ENCODE measurements around the gene IQSEC1.
A peak's percentile ranks its signal among the peaks of the same experiment; 100 is the strongest.

Gene IQSEC1

GRCh38 chr3:12996181-12996506 is 77.1 kb downstream of the IQSEC1 start:
- TF ChIP-seq TAF1 (IDR thresholded peaks at IDR 0.05; ENCODE audit: borderline replicate concordance, insufficient read depth, low read length): no peak
- no peak for TF ChIP-seq FOXP2 (optimal IDR thresholded peaks at IDR 0.05; ENCODE audit: borderline replicate concordance, extremely low read depth, extremely low read length, insufficient read depth)
- TF ChIP-seq REST (IDR thresholded peaks at IDR 0.05; ENCODE audit: insufficient read depth in 1 of 2, low read depth in 2 of 2, low read length in 2 of 2): no peak
- no peak for TF ChIP-seq SIN3A (IDR thresholded peaks at IDR 0.05; ENCODE audit: borderline replicate concordance, insufficient read depth, low read length)
- no peak for TF ChIP-seq POLR2AphosphoS5 (IDR thresholded peaks at IDR 0.05; ENCODE audit: low read depth, low read length)

- TF ChIP-seq REST (IDR thresholded peaks at IDR 0.05; ENCODE audit: insufficient read depth in 1 of 2, low read depth in 2 of 2, low read length in 2 of 2) (no peak), FOXP2 (optimal IDR thresholded peaks at IDR 0.05; ENCODE audit: borderline replicate concordance, extremely low read depth, extremely low read length, insufficient read depth) (no peak), TAF1 (IDR thresholded peaks at IDR 0.05; ENCODE audit: borderline replicate concordance, insufficient read depth, low read length) (no peak), SIN3A (IDR thresholded peaks at IDR 0.05; ENCODE audit: borderline replicate concordance, insufficient read depth, low read length) (no peak), POLR2AphosphoS5 (IDR thresholded peaks at IDR 0.05; ENCODE audit: low read depth, low read length) (no peak)
Measured at GRCh38 chr3:12995389-12996180, 77.6 kb downstream of the IQSEC1 start.

- no peak for TF ChIP-seq TAF1 (IDR thresholded peaks at IDR 0.05; ENCODE audit: borderline replicate concordance, insufficient read depth, low read length)
- TF ChIP-seq FOXP2 (optimal IDR thresholded peaks at IDR 0.05; ENCODE audit: borderline replicate concordance, extremely low read depth, extremely low read length, insufficient read depth): peak; percentile 75
- TF ChIP-seq POLR2AphosphoS5 (IDR thresholded peaks at IDR 0.05; ENCODE audit: low read depth, low read length): no peak
- no peak for TF ChIP-seq REST (IDR thresholded peaks at IDR 0.05; ENCODE audit: insufficient read depth in 1 of 2, low read depth in 2 of 2, low read length in 2 of 2)
Measured at GRCh38 chr3:12994607-12995388, 78.4 kb downstream of the IQSEC1 start.

GRCh38 chr3:12994357-12994606 is 78.9 kb downstream of the IQSEC1 start:
- TF ChIP-seq SIN3A (IDR thresholded peaks at IDR 0.05; ENCODE audit: borderline replicate concordance, insufficient read depth, low read length) (no peak), POLR2AphosphoS5 (IDR thresholded peaks at IDR 0.05; ENCODE audit: low read depth, low read length) (no peak), FOXP2 (optimal IDR thresholded peaks at IDR 0.05; ENCODE audit: borderline replicate concordance, extremely low read depth, extremely low read length, insufficient read depth) (no peak), REST (IDR thresholded peaks at IDR 0.05; ENCODE audit: insufficient read depth in 1 of 2, low read depth in 2 of 2, low read length in 2 of 2) (no peak), TAF1 (IDR thresholded peaks at IDR 0.05; ENCODE audit: borderline replicate concordance, insufficient read depth, low read length) (no peak)
